GM19397 (cell line): Measurements from ENCODE around the gene SFPQ.
"Not testable (repeated sequence)": the region's sequence is repeated elsewhere in the genome, so short reads cannot be mapped to it uniquely, and the experiment has no call there.

Experiments
- ATAC-seq: cut with Tn5 transposase; IDR thresholded peaks from one replicate; pipeline ENCODE4 v1.9.1; 2021; ENCODE audit warnings: mild to moderate bottlenecking, moderate library complexity; ENCODE audit not compliant: unreplicated experiment

Gene SFPQ

GRCh38 chr1:35143737-35144508 is 49.0 kb downstream of the SFPQ start:
- ATAC-seq = no peak

GRCh38 chr1:35142728-35143127 is 50.2 kb downstream of the SFPQ start:
- not testable (repeated sequence) for ATAC-seq

- not testable (repeated sequence) for ATAC-seq
Measured at GRCh38 chr1:35142294-35142693, 50.7 kb downstream of the SFPQ start.

GRCh38 chr1:35137590-35137989 is 55.4 kb downstream of the SFPQ start:
- not testable (repeated sequence) for ATAC-seq

- ATAC-seq = no peak
Measured at GRCh38 chr1:35136780-35137179, 56.2 kb downstream of the SFPQ start.
